A673 (cell line): ENCODE data around the gene PTPRR.

Source experiments
- CTCF ChIP-seq: fragments of 300-800, 200-600 bp; sonication (generic); conservative IDR thresholded peaks from 2 replicates; pipeline ENCODE4 v1.5.1; 2017; ENCODE audit warnings: low read depth, mild to moderate bottlenecking, antibody characterized with exemption, low read length, moderate library complexity, mixed read lengths
- EZH2 ChIP-seq: fragments of 200-600 bp; sonication (generic); IDR thresholded peaks from 2 replicates; pipeline ENCODE4 v1.6.1; 2017; ENCODE audit warnings: borderline replicate concordance, low read depth, mild to moderate bottlenecking, mixed read lengths, antibody characterized with exemption, low read length; ENCODE audit not compliant: poor library complexity, severe bottlenecking

GRCh38 chr12:70933133-70933532 lies 12.6 kb upstream of the PTPRR start:
- TF ChIP-seq CTCF = no peak
- TF ChIP-seq EZH2 = no peak
